Measurements from ENCODE around the gene SMARCC1. TPM values are rescaled to one million over a fixed set of nuclear protein-coding genes. Genes with fewer than 3 reads are reported as not detected.
"Not testable (repeated sequence)": the region's sequence is repeated elsewhere in the genome, so short reads cannot be mapped to it uniquely, and the experiment has no call there.

Gene SMARCC1
- total RNA-seq, 1 experiment from 2014 or later = 37.9 TPM

DNA sequence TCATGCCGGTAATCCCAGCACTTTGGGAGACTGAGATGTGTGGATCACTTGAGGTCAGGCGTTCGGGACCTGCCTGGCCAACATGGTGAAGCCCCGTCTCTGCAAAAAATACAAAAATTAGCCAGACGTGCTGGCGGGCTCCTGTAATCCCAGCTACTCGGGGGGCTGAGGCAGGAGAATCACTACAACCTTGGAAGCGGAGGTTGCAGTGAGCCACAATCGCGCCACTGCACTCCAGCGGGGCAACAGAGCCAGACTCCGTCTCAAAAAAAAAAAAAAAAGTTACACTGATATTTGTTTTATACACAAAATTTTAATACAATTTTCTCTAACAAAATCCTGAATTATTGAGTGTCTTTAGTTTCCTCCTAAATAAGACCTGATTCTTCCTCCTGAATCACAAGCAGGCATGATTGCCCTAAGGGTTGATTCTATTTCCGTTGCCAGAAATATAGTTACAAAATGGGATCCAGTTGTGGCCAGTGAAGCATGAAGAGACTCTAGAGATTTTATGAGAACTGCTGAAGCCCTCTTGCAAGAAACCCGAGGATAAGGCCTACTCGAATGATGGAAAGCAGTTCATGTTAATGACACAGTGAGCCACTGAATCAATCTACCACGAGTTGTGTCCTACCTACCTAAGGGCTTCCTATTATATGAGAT, 9.6 kb upstream of the SMARCC1 start:
- Histone ChIP-seq H3K36me3 (no peaks in the 10 kb centered on the region), H3K9me3 (replicated peaks) (no peaks in the 10 kb centered on the region), H3K27ac (no peak overlapping the region), H3K27me3 (replicated peaks) (no peaks in the 10 kb centered on the region), H3K4me1 (replicated peaks) (peaks cover 4% of the 10 kb centered on the region), H3K4me3 (no peak overlapping the region)
- DNase-seq (ENCODE audit: low read depth in 1 of 2, low spot score in 2 of 2) = no peak

- no peaks in the 10 kb centered on the region for H3K27me3 ChIP-seq (replicated peaks)
- H3K4me3 ChIP-seq = no peak overlapping the region
- no peak overlapping the region for H3K27ac ChIP-seq
- H3K36me3 ChIP-seq = peaks cover 8% of the 10 kb centered on the region
- H3K4me1 ChIP-seq (replicated peaks) = peaks cover 9% of the 10 kb centered on the region
- no peak for DNase-seq (ENCODE audit: low read depth in 1 of 2, low spot score in 2 of 2)
- H3K9me3 ChIP-seq (replicated peaks) = no peaks in the 10 kb centered on the region
These were observed 2.0 kb upstream of the SMARCC1 start for GRCh38 chr3:47783673-47784072.

GRCh38 chr3:47782446-47783308, 984 bp upstream of the SMARCC1 start:
- Histone ChIP-seq H3K27me3 (replicated peaks) (no peaks in the 10 kb centered on the region), H3K27ac (peak overlapping the region; percentile 92), H3K36me3 (peaks cover 10% of the 10 kb centered on the region), H3K9me3 (replicated peaks) (no peaks in the 10 kb centered on the region), H3K4me3 (peak overlapping the region; percentile 95), H3K4me1 (replicated peaks) (peaks cover 5% of the 10 kb centered on the region; the same call in 1 of the 2 replicates)
- DNase-seq (ENCODE audit: low read depth in 1 of 2, low spot score in 2 of 2) = no peak

GRCh38 chr3:47780741-47781684, 680 bp downstream of the SMARCC1 start:
- Histone ChIP-seq H3K27me3 (replicated peaks) (no peaks in the 10 kb centered on the region), H3K27ac (peak overlapping the region; percentile 92), H3K4me3 (peak overlapping the region; percentile 95), H3K36me3 (peaks cover 10% of the 10 kb centered on the region), H3K4me1 (replicated peaks) (peaks cover 5% of the 10 kb centered on the region; the same call in 1 of the 2 replicates), H3K9me3 (replicated peaks) (no peaks in the 10 kb centered on the region)
- DNase-seq (ENCODE audit: low read depth in 1 of 2, low spot score in 2 of 2) = peak; percentile 48 to 63

DNA sequence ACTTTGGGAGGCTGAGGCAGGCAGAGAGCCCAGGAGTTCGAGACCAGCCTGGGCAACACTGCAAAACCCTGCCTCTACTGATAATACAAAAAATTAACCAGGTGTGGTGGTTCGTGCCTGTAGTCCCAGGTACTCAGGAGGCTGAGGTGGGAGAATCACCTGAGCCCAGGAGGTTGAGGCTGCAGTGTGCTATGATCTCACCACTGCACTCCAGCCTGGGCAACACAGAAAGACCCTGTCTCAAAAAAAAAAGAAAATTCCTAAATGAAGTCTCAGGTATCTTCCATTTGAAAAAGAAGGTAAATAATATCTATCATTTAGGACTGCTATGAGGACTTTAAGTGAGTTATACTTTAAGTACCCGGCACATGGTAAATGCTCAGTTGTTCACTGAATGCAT, 2.9 kb downstream of the SMARCC1 start:
- H3K36me3 ChIP-seq = peaks cover 10% of the 10 kb centered on the region
- H3K4me1 ChIP-seq (replicated peaks) = peaks cover 5% of the 10 kb centered on the region; the same call in 1 of the 2 replicates
- no peak overlapping the region for H3K27ac ChIP-seq
- DNase-seq (ENCODE audit: low read depth in 1 of 2, low spot score in 2 of 2) = no peak
- H3K27me3 ChIP-seq (replicated peaks) = no peaks in the 10 kb centered on the region
- H3K9me3 ChIP-seq (replicated peaks) = no peaks in the 10 kb centered on the region
- no peak overlapping the region for H3K4me3 ChIP-seq

- Histone ChIP-seq H3K36me3 (peaks cover 15% of the 10 kb centered on the region), H3K9me3 (replicated peaks) (no peaks in the 10 kb centered on the region), H3K4me3 (no peak overlapping the region), H3K27ac (no peak overlapping the region), H3K27me3 (replicated peaks) (no peaks in the 10 kb centered on the region), H3K4me1 (replicated peaks) (no peaks in the 10 kb centered on the region)
- no peak for DNase-seq (ENCODE audit: low read depth in 1 of 2, low spot score in 2 of 2)
These were observed 8.9 kb downstream of the SMARCC1 start for GRCh38 chr3:47772788-47773187.

- Histone ChIP-seq H3K4me3 (no peak overlapping the region), H3K27ac (no peak overlapping the region), H3K4me1 (replicated peaks) (no peaks in the 10 kb centered on the region), H3K9me3 (replicated peaks) (no peaks in the 10 kb centered on the region), H3K36me3 (peaks cover 15% of the 10 kb centered on the region), H3K27me3 (replicated peaks) (no peaks in the 10 kb centered on the region)
- DNase-seq (ENCODE audit: low read depth in 1 of 2, low spot score in 2 of 2) = no peak
These were observed 9.6 kb downstream of the SMARCC1 start for GRCh38 chr3:47772047-47772446.

DNA sequence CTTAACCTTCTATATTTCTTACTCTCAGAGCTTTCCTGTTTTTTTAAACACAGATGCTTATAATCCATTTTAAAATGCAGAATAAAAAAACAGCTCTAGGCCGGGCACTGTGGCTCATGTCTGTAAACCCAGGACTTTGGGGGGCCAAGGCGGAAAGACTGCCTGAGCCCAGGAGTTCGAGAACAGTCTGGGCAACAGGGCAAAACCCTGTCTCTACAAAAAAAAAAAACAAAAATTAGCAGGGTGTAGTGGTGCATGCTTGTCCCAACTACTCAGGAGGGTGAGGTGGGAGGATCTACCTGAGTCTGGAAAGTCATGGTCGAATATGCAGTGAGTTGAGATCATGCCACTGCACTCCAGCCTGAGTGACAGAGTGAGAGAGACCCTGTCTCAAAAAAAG, 15.5 kb downstream of the SMARCC1 start:
- no peaks in the 10 kb centered on the region for H3K27me3 ChIP-seq (replicated peaks)
- no peak for DNase-seq (ENCODE audit: low read depth in 1 of 2, low spot score in 2 of 2)
- H3K36me3 ChIP-seq = peaks cover 24% of the 10 kb centered on the region
- no peak overlapping the region for H3K27ac ChIP-seq
- no peak overlapping the region for H3K4me3 ChIP-seq
- no peaks in the 10 kb centered on the region for H3K9me3 ChIP-seq (replicated peaks)
- H3K4me1 ChIP-seq (replicated peaks) = no peaks in the 10 kb centered on the region

- Histone ChIP-seq H3K27me3 (replicated peaks) (no peaks in the 10 kb centered on the region), H3K4me3 (no peak overlapping the region), H3K27ac (no peak overlapping the region), H3K9me3 (replicated peaks) (no peaks in the 10 kb centered on the region), H3K4me1 (replicated peaks) (no peaks in the 10 kb centered on the region), H3K36me3 (peaks cover 20% of the 10 kb centered on the region)
- no peak for DNase-seq (ENCODE audit: low read depth in 1 of 2, low spot score in 2 of 2)
These were observed 19.5 kb downstream of the SMARCC1 start for GRCh38 chr3:47762233-47762632.

DNA sequence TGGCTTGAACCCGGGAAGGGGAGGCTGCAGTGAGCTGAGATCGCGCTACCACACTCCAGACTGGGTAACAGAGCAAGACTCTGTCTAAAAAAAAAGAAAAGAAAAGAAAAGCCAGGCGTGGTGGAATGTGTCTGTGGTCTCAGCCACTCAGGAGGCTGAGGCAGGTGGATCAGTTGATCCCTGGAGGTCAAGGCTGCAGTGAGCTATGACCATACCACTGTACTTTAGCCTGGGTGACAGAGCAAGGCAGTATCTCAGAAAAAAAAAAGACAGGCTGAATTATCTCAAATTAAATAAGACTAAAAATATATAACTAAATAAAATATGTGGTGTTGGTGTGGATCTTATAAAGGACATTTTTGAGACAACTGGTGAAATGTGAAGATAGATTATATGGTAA, 20.6 kb downstream of the SMARCC1 start:
- DNase-seq (ENCODE audit: low read depth in 1 of 2, low spot score in 2 of 2) = no peak
- H3K27me3 ChIP-seq (replicated peaks) = no peaks in the 10 kb centered on the region
- H3K9me3 ChIP-seq (replicated peaks) = no peaks in the 10 kb centered on the region
- H3K4me1 ChIP-seq (replicated peaks) = no peaks in the 10 kb centered on the region
- H3K27ac ChIP-seq = no peak overlapping the region
- no peak overlapping the region for H3K4me3 ChIP-seq
- peaks cover 15% of the 10 kb centered on the region for H3K36me3 ChIP-seq

GRCh38 chr3:47760207-47760606, 21.5 kb downstream of the SMARCC1 start:
- H3K27me3 ChIP-seq (replicated peaks); H3K4me3 ChIP-seq; H3K27ac ChIP-seq; H3K4me1 ChIP-seq (replicated peaks); DNase-seq (ENCODE audit: low read depth in 1 of 2, low spot score in 2 of 2); H3K9me3 ChIP-seq (replicated peaks): not testable (repeated sequence)
- peaks cover 13% of the 10 kb centered on the region for H3K36me3 ChIP-seq

DNA sequence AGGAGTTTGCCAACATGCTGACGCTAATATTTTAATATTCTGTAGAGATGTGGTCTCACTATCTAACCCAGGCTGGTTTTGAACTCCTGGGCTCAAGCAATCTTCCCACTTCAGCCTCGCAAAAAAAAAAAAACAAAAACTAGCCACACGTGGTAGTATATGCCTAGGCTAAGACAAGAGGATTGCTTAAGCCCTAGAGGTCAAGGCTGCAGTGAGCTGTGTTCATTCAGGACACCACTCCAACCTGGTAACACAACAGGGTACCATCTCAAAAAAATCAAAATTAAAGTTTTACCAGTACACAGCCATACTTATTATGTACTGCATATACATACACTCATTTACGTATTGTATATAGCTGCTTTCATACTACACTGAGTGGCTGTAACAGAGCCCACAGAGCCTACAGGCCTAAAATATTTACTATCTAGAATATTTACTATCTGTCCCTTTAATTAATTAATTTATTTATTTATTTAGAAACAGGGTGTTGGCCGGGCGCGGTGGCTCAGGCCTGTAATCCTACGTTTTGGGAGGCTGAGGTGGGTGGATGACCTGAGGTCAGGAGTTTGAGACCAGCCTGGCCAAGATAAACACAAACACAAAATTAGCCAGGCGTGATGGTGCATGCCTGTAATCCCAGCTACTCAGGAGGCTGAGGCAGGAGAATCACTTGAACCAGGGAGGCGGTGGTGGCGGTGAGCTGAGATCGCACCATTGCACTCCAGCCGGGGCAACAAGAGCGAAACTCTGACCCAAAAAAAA, 23.2 kb downstream of the SMARCC1 start:
- Histone ChIP-seq H3K4me3 (no peak overlapping the region), H3K27ac (no peak overlapping the region), H3K4me1 (replicated peaks) (no peaks in the 10 kb centered on the region), H3K36me3 (peaks cover 9% of the 10 kb centered on the region; the same call in 1 of the 2 replicates), H3K9me3 (replicated peaks) (no peaks in the 10 kb centered on the region), H3K27me3 (replicated peaks) (no peaks in the 10 kb centered on the region)
- DNase-seq (ENCODE audit: low read depth in 1 of 2, low spot score in 2 of 2) = no peak

- Histone ChIP-seq H3K4me3 (no peak overlapping the region), H3K9me3 (replicated peaks) (no peaks in the 10 kb centered on the region), H3K27ac (no peak overlapping the region)
These were observed 29.0 kb downstream of the SMARCC1 start for GRCh38 chr3:47752716-47753115.

More at GRCh38 chr3:47752716-47753115, 29.0 kb downstream of the SMARCC1 start:
- H3K36me3 ChIP-seq = peaks cover 5% of the 10 kb centered on the region; the same call in 1 of the 2 replicates
- no peak for DNase-seq (ENCODE audit: low read depth in 1 of 2, low spot score in 2 of 2)
- no peaks in the 10 kb centered on the region for H3K4me1 ChIP-seq (replicated peaks)
- H3K27me3 ChIP-seq (replicated peaks) = no peaks in the 10 kb centered on the region
